HCEC 1CT (cell line): Measurements from ENCODE around the gene ARL8A.
"Not testable (repeated sequence)": the region's sequence is repeated elsewhere in the genome, so short reads cannot be mapped to it uniquely, and the experiment has no call there.

Source experiments
- DNase-seq: peaks from one replicate; pipeline ENCODE4 v3.0.0-alpha.2; 2017

The ARL8A gene

GRCh38 chr1:202133496-202133895 is 11.0 kb downstream of the ARL8A start:
- no peak for DNase-seq

GRCh38 chr1:202133001-202133400 is 11.5 kb downstream of the ARL8A start:
- DNase-seq, result no peak

- DNase-seq, result no peak
Measured at GRCh38 chr1:202131956-202132821, 12.3 kb downstream of the ARL8A start.

DNA sequence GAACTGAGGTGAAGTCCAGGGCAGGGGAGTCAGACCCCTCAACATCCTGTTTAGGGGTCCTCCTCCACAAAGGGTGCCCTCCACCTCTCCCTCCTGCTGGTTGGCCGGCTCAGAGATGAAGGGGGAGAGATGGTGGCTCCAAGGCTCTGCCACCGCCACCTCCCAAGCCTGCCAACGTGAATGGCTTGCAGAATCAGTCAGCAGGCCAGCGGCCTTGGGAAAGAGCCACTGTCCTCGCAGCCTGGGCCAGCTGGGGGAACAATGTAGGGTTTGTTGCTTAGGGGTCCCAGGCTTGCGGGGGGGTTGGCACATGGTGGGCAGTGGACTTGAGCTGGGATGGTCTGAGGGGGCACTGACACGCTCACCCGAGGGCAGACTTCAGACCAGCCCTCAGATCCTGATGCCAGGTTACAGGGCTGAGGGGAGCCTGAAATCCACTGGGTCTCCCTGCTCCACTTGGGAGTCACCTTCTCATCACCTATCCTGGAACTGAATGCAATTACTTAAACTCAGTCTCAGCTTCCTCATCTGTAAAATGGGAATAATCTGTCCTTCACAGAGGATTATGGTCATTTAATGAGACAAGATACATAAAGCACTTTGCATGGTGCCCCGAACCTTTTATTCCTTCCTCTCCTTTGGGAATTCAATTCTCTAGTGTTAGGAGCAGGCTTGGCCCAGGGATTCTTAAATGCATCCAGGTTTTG is 13.6 kb downstream of the ARL8A start:
- no peak for DNase-seq

DNA sequence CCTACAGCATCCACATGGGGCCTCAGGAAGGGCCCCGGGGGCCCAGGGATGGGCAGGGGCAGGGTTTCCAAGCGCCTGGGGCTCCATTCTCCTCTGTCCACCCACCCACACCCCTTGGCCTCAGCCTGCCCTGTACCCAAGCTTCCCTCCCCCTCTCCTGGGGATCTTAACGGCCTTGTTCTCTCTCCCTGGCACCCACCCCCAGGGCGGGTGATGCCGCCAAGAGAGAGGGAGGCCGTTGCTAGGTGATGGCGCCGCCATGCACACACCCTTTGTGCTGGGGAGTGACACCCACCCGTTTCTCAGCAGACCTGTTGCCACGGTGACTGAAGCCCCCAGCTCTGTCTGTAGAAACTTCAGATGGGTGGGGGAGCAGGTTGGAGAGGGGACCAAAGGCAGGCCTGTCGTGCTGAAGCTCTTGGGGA is 14.2 kb downstream of the ARL8A start:
- no peak for DNase-seq

DNA sequence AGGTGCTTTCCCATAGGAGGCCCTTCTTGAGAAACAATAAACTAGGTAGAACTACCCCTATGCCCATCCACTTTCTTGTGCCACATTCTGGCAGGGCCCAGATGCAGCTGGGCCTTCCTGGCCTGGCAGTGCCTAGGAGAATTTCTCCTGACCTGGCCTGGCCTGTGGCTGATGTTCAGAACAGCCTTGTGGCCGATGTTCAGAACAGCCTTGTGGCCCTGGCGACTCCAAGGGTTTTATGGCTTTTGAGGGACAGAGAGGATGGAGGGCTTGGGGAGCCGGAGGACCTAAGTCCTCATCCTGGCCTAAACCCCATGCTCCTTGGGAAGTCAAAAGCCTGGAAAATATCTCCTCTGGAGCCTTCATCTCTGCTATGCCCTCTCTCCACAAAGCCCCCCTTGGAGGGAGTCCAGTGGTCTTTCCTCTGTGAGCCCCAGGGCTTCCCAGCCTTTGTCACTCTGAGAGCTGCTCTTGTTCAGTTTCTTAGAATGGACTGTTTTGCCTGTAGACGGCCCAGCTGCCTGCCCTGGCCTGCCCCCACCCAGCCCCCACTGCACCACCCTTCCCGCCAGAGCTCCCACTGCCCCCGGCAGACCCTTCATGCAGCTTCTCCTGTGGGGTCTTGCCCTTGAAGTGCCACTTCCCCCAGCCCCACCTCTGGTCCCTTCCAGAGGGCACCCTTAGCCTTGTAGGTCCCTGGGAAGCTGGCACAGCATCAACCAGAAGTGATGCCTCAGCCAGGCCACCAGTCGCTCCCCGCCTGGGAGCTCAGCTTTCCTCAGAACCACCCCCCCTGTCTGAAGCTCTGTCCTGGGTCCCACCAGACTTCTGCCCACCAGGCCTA is 14.9 kb downstream of the ARL8A start:
- no peak for DNase-seq

DNA sequence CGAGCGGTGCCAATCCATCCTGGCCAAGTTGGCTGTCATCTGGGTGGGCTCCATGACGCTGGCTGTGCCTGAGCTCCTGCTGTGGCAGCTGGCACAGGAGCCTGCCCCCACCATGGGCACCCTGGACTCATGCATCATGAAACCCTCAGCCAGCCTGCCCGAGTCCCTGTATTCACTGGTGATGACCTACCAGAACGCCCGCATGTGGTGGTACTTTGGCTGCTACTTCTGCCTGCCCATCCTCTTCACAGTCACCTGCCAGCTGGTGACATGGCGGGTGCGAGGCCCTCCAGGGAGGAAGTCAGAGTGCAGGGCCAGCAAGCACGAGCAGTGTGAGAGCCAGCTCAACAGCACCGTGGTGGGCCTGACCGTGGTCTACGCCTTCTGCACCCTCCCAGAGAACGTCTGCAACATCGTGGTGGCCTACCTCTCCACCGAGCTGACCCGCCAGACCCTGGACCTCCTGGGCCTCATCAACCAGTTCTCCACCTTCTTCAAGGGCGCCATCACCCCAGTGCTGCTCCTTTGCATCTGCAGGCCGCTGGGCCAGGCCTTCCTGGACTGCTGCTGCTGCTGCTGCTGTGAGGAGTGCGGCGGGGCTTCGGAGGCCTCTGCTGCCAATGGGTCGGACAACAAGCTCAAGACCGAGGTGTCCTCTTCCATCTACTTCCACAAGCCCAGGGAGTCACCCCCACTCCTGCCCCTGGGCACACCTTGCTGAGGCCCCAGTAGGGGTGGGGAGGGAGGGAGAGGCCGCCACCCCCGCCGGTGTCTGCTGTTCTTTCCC is 16.5 kb downstream of the ARL8A start:
- DNase-seq, result no peak

DNA sequence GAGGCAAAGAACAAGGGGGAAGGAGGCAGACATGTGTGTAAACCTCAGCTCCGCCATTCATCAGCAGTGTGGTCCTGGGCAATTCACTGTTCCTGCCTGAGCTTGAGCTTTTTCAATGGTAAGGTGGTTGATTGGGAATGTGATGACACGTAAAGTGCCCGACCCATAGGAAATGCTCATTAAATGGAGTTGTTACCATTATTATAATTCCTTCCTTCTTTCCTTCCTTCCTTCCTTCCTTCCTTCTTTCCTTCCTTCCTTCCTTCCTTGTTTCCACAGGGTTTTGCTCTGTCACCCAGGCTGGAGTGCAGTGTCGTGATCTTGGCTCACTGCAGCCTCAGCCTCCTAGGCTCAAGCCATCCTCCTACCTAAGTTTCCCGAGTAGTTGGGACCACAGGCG is 17.5 kb downstream of the ARL8A start:
- DNase-seq, result no peak

- no peak for DNase-seq
Measured at GRCh38 chr1:202126426-202126825, 18.1 kb downstream of the ARL8A start.

DNA sequence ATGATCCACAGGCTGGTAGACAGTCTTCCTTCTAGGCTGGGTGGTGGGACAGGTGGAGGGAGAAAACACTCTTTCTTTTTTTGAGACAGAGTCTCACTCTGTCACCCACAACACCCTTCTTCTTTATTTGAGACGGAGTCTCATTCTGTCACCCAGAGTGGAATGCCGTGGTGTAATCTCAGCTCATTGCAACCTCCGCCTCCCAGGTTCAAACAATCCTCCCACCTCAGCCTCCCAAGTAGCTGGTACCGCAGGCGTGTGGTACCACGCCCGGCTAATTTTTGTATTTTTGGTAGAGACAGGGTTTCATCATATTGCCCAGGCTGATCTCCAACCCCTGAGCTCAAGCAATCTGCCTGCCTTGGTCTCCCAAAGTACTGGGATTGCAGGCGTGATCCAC is 18.9 kb downstream of the ARL8A start:
- DNase-seq, result no peak

- no peak for DNase-seq
Measured at GRCh38 chr1:202124142-202124541, 20.4 kb downstream of the ARL8A start.

DNA sequence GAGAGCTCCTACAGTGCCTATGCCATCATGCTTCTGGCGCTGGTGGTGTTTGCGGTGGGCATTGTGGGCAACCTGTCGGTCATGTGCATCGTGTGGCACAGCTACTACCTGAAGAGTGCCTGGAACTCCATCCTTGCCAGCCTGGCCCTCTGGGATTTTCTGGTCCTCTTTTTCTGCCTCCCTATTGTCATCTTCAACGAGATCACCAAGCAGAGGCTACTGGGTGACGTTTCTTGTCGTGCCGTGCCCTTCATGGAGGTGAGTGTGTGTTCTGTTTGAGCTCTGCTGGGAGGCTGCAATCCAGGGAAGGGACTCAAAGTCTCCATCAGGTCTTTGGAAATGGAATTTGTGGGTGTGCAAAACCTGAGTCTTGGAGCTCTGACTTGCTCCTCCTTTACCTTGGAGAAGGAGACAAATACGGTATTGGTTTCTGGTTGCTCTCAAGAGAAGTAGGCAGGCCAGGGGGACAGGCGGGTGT is 21.2 kb downstream of the ARL8A start:
- DNase-seq, result no peak

GRCh38 chr1:202122639-202123335 is 21.8 kb downstream of the ARL8A start, which contains the start of gene GPR37L1:
GPR37L1 (plus strand) TSS chr1:202122917; CDS start chr1:202122964, 47 bp downstream.
- DNase-seq, result peak; percentile 46

DNA sequence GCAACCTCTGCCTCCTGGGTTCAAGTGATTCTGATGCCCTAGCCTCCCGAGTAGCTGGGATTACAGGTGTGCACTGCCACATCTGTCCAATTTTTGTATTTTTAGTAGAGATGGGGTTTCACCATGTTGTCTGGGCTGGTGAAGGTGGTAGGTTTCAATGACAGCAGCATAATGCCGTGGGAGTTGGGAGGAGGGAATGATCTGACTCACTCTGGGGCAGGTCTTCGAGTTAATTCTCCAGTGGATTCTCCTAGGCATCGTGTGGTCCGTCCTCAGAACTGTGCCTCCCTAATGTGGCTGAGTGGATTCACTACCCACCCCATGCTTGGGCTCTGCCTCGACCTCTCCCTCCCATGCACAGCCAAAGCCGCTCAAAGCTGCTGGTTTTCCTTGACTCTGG is 23.5 kb downstream of the ARL8A start:
- DNase-seq, result no peak

DNA sequence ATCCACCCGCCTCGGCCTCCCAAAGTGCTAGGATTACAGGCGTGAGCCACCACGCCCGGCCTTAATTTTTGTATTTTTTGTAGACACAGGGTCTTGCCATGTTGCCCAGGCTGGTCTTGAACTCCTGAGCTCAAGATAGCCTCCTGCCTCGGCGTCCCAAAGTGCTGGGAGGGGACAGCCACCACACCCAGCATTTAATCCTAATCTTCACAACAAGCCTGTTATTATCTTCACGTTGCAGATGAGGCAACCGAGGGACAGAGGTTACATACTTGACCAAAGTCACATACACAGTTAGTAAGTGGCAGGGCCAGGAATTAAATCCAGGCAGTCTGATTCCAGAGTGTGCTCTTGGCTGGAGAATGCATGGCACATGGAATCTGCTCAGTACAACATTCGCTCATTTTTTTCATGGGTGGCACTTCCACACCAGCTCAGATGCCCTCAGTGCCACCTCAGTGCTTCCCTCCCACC is 26.6 kb downstream of the ARL8A start:
- DNase-seq, result no peak

DNA sequence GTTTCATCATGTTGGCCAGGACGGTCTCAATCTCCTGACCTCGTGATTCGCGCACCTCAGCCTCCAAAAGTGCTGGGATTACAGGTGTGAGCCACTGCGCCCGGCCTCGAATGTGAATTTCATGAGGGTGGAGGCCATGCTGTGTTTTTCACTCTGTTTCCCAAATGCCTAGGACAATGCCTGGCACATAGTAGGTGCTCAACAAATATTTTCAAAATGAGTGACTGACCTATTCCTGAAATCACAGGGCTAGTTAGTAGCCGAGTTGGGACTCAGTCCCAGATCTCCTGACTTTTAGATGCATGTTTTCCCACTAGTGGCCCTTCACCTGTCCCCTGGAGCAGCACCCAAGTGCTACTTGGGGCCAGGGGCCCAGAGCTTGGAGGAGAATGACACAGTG is 28.2 kb downstream of the ARL8A start:
- DNase-seq, result no peak

DNA sequence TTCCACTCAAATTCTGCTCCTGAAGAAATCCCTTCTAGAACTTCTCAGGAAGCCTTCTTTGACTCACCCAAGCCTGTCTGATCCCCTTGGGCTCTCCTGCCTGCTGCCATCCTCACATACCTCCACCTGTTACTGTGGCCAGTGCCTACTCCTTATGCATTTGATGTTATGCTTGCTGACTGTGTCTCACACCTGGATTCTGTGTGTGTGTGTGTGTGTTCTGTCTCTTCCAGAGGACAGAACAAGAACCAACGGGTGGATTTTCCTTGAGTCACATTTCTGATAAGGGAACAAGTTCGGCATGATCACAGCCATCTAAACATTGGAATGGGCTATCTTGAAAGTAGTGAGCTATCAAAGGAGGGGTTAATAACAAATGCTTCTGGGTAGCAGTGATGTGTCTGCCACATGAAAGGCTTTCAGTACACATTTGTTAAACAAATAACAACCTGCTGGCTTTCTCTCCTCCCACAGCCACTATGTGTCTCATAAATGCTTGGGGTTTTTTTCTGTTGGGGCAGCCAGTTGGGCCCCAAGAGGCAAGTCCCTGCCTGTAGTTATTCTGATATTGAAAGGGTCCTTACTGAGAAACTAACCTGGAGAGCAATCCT is 30.7 kb downstream of the ARL8A start:
- no peak for DNase-seq

- no peak for DNase-seq
Measured at GRCh38 chr1:202112859-202113689, 31.5 kb downstream of the ARL8A start.

DNA sequence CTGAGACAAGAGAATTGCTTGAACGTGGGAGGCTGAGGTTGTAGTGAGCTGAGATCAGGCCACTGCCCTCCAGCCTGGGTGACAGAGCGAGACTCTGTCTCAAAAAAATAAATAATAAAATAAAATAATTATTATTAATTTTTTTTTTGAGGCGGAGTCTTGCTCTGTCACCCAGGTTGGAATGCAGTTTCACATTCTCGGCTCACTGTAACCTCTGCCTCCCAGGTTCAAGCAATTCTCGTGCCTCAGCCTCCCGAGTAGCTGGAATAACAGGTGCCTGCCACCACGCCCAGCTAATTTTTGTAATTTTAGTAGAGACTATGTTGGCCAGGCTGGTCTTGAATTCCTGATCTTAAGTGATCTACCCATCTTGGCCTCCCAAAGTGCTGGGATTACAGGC is 32.9 kb downstream of the ARL8A start:
- not testable (repeated sequence) for DNase-seq

- no peak for DNase-seq
Measured at GRCh38 chr1:202110977-202111376, 33.6 kb downstream of the ARL8A start.
